ENCODE data around the gene ADARB1.

The ADARB1 gene

DNA sequence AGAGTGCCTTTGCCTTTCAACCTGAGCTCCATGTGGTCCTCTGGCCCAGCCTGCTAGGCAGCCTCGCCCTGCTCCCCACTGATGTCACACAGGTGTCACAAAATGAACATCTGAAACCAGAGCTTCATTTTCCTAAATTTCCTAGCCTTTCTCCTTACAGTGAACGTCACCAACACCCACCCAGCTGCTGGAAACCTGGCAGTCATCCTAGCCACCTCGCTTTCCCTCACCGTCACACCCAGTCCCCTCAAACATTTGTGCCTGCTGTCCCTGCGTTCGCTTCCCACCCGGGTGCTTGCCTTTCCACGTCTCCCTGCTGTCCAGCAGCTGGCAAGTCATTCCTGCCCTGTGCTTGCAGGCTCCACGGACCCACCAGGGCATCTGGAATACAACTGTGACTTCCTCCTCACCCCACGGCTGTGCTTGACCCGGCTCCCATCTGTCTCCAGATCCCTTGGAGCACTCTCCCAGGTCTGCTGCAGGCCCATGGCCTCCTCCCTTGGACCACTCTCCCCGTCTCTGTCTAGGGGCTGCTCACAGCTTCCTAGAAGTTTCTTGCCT, 23.5 kb downstream of the ADARB1 start:
- DNase-seq: no peak

DNA sequence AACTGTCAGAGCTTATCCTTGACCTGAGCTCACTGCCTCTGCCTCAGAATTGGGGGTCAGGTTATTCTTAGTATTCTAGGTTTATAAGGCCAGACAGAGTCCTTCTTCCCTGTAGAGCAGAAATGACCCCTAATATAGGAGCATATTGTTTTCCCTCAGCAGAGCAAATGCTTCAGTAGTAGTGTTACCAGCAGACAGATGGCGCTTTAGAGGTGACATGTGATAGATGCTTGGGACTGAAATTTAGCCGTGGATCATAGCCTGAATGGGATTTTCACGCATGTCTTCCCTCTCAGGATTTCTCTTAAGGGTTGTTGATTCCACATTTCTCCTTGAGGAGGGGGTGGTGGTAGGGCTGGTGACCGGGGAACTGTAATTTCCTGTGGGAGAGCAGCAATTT, 24.5 kb downstream of the ADARB1 start:
- DNase-seq: no peak

DNA sequence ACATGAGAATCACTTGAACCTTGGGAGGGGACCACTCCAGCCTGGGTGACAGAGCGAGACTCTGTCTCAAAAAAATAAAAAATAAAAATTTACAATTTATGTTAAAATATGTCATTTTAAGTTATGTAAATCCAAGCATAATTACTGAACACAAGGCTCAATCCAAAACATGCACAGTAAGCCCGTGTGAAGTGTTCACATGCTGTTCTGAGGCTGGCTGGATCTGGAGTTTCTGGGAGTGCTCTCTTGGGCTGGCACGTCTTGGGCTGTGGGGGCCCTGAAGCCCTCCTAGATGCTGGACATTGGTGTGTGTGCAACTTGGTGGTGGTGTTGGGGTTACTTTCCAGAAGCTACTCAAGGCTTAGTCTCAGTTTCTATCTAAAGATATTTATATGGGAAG, 25.2 kb downstream of the ADARB1 start:
- no peak for DNase-seq

DNA sequence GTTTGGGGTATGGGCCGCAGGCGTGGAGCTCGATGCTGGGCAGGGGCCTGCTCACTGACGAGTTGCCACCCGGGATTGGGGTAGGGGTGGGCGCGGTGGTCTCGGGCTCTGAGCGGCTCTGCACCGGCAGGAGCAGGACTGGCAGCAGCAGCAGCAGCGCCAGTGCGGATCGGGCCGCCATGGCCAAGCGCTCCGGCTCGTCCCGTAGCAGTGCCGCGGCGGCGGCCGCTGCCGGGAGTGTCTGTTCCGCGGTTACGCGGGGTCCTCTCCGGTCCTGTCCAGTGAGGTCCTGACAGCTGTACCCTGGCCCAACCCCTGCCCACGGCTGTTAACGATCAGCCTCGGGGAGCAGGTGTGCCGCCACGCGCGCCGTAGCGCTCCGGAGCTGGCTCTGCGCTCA, 26.5 kb downstream of the ADARB1 start:
- DNase-seq: no peak

DNA sequence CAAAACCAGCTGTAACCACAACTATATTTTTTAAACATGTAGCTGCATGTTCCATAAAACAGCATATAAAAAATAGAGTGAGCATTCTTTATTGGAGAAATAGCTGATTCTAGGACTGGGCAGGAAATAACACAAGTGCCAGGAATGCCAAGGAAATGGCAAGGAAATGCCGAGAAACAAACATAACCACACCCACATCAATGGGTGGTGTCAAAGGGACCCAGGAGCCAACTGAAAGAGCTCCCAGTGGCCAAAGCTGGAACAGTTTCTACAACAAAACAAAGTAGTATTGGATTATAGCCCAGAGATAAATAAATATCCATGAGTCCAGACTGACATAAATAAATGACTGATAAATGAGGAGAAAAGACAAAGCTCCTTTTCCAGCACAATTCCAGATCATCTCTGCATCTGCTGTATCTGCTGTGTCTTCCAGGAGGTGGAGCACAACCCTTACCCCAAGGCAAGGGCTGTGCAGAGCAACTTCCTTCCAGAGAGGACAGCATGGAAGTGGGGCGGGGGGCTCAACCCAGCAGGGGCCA, 28.1 kb downstream of the ADARB1 start:
- no peak for DNase-seq

DNA sequence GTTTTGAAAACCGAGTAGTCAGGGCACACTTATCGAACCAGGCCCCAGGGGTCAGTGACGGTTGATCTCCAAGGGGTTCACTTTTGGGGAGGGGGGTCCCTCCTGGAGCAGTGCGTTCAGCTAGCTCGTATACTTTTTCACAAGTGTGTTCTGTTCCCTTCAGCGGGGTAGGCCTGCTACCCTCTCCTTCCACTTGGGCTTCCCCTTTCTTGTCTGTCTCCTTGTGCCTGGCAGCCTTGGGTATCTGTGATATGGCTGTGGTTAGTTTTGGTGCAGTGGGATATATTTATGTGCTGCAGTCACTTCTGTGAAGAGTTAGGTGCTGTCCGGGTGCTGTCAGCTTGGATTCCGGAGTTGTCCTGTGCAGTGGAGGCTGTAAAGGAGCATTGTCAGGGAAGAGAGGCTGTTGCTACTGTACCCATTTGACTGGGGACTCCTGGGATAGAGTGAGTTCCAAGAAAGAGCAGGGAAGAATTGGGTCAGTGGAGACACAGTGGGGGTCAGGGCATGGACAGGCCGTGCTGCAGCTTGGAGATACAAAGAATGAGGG, 29.7 kb downstream of the ADARB1 start:
- DNase-seq: no peak

DNA sequence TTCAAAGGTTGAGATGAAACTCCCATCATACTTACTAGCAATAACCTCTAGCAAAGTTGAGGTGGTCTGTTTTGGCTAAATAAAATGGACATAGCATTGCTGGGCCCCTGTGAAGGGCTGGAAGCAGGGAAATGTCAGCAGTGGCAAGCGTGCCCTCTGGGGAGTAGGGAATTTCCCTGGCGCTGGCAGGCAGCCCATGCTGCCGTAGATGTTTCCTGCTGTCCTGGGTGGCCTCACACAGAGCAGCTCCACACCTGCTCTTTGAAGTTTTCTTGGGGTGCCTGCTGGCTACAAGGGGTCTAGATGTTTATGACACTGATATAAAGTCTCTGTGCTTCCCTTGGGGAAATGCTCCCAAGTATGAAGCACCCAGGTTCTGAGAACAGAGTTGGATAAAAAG, 30.2 kb downstream of the ADARB1 start:
- DNase-seq: no peak

DNA sequence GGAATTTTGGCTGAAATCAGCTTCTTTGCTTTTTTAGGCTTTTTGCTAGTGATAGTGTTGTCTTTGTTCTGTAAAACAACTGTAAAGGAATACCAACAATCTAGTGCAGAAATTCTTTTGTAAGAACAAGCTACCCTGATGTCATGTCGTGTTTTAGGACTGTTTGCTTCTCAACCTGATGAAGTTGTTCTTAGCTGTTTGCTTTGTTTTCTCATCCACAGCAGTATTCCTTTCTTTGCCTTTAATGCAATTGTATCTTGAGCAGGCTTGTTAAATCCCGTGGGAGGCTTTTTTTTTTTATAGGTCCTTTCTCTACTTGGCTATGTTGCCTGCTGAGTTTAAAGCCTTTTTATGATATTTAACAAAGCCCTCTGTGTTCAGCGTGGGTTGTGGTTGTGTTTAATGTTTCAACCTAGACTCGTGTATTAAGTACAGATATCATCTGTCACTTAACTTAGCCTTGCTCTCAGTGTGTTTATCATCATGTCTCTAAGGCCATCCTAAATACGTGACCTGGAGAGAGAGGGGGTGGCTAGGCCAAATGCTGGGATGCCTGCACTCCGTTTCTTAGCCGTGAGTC, 31.6 kb downstream of the ADARB1 start:
- no peak for DNase-seq

DNA sequence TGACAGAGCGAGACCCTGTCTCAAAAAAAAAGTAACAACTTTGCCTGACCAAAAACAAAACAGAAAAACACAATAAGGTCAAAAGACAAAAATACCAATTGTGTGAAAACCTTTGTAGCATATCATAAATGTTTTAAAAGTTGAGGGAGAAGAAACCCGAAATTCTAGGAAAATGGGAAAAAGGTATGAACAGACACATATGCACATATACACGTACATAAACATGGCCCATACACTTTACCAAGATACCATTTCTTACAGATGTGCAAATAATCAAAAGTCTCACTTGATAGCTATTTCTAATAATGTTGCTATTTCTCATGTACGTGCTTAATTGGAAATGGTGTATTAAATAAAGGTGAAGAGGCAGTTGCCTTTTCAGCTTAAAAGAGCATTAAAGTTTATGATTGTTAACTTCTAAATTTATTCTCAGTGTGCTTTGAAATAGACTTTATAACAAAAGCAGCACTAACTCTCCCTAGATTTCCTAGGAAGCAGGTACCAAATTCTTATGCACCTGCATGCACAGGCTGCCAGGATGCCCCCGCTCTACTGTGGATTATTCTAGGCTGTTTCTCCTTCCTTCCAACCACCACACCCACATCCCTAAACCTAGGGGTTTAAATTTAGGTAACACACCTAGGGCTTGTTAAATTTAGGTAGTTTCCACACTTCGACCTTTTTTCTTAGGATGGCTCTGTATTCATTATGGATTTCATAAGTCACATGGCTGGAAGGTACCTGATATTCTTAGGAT, 33.8 kb downstream of the ADARB1 start:
- DNase-seq: no peak

DNA sequence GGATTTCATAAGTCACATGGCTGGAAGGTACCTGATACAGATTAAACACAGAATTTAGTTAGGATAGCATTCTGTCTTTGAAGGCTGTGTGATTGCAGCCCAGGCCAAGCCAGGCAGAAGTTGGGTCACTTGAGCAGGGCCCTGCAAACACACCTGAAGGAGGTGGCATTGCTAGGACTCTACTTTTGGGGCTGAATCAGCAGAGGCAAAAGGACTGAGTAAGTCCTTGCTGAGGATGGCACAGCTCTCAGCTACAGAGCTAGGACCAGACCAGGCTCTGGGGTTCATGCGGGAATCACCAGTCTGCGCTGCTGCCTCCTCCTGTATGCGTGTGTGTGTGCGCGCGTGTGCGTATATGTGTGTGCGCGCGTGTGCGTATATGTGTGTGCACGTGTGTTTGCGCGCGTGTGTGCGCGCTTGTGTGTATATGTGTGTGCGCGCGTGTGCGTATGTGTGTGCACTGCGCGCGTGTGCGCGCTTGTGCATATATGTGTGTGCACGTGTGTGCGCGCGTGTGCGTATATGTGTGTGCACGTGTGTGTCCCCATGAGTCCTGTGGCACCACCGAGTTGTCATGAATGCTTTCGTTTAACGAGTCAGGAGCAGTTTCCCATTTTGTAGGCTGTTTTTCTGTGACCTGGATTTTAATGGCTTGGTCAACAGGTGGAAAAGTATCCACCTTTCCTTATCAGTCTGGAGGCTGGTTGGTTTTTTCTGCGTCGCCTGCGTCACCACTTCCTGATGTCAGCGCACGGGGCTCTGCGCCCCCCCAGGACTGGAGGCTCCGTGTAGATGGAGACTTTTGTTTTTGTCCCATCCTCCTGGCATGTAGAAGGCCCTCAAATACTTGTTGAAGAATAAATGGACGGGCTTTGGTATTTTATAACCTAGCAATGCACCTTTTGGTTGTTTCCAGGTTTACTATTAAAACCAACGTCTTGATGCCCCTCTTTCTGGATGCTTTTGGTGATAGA, 34.7 kb downstream of the ADARB1 start:
- no peak for DNase-seq

DNA sequence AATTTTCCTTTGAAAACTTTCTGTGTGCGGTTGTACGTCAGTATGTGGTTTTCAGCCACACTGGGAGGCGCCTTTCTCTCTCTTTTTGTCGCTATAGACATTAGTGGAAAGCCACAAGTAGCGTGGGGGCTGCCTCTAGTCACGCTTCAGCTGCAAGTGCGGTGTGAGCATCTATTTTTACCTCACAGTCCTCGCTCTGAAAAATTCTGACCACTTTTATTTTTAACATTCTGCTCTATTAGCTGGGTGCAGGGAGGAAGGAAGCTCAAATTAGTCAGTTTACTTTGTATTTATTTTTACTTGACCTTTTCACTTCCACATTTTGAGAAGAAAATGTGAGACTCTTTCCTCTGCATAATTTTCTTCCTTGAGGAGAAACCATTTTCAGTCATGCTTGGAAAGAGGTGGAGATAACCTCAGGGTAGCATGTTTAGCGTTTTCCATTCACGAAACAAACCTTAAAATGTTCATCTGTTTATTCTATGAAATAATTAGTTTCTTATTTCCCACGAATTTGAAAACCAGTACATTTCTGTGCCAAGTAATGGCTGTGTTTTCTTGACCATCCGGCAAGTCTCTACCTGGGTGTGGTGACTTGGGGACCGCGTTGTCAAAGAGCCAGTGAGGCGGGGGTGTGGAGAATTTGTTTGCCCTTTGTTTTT, 35.6 kb downstream of the ADARB1 start:
- DNase-seq: peak; percentile 21

DNA sequence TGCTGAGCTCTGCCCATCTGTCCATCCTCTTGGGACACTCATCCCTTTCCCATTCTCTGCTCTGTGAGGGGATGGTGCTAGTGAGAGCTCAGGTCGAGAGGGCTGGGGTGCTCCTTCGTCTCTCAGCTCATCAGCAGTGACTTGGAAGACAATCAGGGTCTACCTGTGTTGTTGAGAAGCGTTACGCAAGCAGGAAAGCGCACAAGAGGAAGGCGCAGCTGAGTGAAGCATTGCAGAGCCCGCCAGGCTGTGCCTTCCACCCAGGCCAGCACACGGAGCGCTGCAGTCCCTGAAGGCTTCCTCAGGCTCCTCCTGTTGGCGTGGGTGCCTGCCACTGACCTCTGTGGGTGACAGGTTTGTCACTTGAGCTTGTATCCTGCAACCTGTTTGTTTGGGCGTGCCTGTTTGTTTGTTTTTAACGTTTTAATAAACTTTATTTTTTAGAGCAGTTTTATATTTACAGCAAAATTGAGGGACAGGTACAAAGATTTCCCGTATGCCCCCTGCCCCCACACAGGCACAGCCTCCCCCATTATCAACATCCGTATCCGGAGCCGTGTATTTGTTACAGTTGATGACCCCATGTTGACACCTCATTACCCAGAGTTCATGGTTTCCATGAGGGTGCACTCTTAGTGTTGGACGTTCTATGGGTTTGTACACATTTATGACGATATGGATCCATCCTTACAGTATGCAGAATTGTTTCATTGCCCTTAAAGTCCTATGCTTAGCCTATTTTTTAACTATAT, 36.7 kb downstream of the ADARB1 start:
- peak; percentile 44 for DNase-seq

DNA sequence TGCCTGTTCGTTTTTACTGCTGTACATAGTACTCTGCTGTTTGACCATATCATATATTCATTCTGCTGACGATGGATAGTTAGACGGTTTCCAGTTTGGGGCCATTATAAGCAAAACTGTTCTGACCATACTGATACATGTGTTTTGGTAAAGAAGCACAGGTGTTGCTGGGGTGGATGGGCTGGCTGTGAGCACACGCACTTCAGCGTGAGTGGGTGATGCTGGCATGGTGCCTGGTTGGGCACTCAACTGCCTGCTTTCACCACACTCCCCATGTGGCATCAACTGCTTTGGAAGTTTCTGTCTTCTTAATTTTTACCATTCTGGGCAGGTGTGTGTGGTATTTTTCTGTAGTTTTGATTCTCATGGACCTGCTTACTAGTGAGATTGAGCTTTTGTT, 37.3 kb downstream of the ADARB1 start:
- peak; percentile 55 for DNase-seq

DNA sequence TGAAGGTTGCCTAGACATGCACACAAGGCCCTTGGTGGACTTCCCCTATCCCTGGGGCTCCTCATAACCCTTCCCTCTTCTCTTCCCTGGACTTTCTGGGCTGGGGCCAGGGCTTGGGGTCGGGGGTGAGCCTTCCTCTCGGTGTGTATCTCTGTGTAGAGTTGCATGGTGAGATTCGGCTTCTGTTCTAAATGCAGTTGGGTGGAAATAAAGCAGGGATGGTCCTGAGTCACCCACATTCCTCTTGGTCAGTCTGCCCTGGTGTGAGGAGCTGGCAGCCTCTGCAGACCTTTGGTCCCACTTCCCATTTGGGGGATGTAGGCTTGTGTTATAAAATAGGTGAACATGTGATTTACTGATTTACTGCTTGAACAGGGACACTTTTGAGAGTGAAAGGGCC, 38.0 kb downstream of the ADARB1 start:
- no peak for DNase-seq

DNA sequence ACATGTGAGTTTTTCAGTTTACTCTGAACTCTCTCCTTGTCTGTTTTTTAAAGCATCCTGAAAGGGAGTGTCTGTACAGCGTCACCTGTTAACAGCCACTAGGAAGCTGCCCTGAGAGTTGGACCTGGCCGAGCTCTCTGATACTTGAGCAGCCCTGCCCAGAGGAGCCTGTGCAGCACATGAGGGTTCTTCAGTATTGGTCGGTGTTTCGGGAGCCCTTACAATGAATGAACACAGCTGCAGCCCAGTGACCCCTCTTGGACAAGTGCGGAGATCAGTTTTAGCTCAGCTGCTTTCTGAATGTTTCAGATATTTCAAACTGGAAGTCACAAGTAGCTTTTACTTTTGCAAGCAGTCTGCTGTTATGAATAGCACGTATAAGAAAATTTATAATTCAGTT, 39.2 kb downstream of the ADARB1 start:
- DNase-seq: no peak

DNA sequence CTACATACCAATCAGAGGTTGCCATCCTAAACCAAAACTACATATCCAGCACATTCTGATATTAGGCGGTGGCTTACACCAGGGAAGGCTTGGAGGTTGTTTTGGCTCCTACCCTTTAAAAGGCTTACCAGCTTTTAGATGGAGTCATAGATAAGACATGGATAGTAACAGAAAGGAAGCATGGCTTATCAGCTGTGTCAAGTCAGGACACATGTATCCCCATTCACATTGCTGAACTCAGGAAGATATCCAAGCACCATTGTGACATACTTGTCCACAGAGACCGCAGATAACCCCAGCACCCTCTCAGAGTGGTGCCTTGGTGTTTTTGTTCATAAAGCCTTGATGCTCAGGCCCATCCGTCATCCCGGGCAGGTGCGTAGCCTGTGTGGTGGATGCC, 39.7 kb downstream of the ADARB1 start:
- no peak for DNase-seq

DNA sequence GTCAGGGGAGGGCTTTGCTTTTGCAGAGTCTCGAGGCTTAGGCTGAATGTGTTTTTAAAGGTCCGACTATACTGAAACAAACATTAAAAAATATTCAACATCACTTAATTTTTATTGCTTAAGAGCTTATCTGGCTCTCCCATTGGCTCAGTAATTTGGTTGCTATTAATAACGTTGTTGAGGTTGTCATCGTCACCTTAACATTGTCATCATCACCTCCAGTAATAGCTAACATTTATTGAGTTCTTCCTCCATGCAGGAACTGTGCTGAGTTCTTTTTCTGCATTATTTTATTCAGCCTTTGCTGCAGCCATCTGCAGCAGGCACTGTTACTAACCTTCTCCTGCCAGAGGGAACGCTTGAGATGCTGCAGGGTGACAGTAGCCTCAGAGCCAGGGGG, 40.1 kb downstream of the ADARB1 start:
- no peak for DNase-seq

DNA sequence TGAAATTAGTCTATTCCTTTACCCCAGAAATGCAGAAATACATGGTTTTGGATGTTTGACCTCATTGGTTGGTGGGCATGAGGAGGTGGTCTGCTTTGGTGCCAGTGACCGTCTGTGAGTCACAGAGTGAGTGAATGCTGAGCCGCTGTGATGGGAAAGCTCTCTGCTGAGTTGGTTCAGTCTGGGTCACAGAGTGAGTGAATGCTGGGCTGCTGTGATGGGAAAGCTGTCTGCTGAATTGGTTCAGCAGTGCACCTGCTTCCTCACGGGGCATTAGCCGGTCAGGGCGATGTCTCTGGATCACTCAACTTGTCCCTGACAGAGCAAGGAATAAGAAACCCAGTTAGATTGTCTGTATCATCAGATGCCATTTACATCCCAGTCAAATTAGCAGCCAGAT, 40.8 kb downstream of the ADARB1 start:
- no peak for DNase-seq

DNA sequence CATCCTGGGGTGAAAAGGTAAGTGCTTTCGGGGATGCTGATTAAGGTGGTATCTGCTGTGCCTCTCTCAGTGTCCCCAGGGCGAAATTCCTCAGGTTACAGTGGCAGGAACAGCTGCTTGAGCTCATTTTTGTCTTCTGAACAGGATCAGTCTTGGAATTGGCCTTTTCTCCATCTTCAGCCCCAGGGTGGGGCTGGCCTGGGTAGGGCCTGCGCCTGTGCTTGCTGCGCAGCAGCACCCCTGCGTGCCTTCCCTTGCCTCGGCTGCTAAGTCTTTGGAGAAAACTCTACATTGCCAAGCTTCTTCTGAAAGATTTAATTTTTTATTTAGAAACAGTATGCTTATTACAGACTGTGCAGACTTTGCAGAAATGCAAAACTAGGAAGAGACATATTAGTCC, 41.7 kb downstream of the ADARB1 start:
- DNase-seq: no peak

DNA sequence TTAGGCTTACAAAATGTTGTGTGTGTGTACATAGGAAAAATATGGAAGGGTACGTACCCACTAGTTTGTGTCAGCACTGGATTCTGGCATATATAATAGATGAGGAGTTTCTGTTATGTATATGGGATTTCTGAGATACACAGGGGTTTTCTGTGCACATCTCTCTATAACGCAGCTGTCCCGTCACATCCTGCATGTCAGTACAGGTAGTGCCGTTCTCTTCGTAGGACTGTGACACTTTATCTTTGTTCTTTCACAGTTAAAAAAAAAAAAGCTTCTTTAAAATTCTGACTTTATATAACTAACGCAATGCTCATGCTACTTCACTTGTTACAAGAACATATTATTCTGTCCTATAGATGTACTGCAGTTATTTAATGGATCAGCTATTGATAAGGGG, 42.9 kb downstream of the ADARB1 start:
- no peak for DNase-seq

DNA sequence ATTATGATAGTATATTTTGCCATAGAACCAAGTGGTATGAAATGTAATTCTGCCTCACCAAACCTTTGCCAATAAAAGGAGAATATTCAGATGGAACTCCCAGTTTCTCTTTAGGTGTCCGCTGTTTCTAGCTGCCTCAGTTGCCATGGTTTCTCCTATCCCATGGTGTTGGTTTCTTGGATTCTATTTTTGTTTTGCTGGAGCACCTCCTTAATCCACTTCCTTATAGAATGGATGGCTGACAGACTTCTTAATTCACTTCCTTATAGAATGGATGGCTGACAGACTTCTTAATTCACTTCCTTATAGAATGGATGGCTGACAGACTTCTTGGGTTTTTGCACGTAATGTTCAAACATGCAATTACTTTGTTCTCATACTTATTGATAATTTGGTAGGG, 43.7 kb downstream of the ADARB1 start:
- DNase-seq: no peak

DNA sequence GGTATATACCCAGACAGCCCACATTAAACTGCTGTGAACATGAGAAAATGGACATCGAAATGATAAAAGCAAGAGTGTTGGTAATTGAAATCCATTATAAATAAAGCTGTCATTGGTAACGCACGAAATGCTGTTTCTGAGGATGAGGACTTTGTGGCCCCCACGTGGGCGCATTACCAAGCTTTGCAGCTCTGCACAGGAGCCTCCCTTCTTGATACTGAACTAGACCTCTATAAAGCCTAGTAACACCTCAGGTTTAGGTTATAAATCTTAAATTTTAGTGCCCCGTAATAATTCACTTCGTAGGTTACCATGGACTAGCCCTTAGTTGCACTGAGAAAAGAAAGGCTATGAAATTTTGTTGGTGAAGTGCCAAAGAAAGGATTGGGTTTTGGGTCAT, 45.4 kb downstream of the ADARB1 start:
- DNase-seq: no peak

All from DMS79 treated with DMSO at 0.1 percent for 48 hours (cell line).